Left ventricle myocardium superior (tissue), 1 donor: ENCODE measurements around the gene LMF1. TPM values are rescaled to one million over a fixed set of nuclear protein-coding genes. Genes with fewer than 3 reads are reported as not detected.
A peak's percentile ranks its signal among the peaks of the same experiment; 100 is the strongest.
"Not testable (repeated sequence)": the region's sequence is repeated elsewhere in the genome, so short reads cannot be mapped to it uniquely, and the experiment has no call there.

Source experiments
- ATAC-seq: fragments of 200-7000 bp; cut with Tn5 transposase; one replicate; pipeline ENCODE4 v1.9.1; 2020; ENCODE audit warnings: mild to moderate bottlenecking, moderate library complexity
- DNase-seq: peaks from one replicate; pipeline ENCODE4 v3.0.0-alpha.2; 2020
- intact Hi-C: fragments of 100-400 bp; cut with micrococcal nuclease; formaldehyde crosslinking; loops from one replicate; pipeline ENCODE4 v1.11.0; 2022
- total RNA-seq: library from RNA; stranded (reverse); fragmentation: NEBNext Ultra II Directional; extraction: Animal tissue kit (Norgen Biotek cat#: 25700); gene quantifications from one replicate; pipeline ENCODE4 v1.2.1, GENCODE V29; 2021
- donor health status: DM: no; HTN: yes; CAD: no; lungs with severe emphysema.

The LMF1 gene
- total RNA-seq, 1 donor from 2014 or later = 6.0 TPM

DNA sequence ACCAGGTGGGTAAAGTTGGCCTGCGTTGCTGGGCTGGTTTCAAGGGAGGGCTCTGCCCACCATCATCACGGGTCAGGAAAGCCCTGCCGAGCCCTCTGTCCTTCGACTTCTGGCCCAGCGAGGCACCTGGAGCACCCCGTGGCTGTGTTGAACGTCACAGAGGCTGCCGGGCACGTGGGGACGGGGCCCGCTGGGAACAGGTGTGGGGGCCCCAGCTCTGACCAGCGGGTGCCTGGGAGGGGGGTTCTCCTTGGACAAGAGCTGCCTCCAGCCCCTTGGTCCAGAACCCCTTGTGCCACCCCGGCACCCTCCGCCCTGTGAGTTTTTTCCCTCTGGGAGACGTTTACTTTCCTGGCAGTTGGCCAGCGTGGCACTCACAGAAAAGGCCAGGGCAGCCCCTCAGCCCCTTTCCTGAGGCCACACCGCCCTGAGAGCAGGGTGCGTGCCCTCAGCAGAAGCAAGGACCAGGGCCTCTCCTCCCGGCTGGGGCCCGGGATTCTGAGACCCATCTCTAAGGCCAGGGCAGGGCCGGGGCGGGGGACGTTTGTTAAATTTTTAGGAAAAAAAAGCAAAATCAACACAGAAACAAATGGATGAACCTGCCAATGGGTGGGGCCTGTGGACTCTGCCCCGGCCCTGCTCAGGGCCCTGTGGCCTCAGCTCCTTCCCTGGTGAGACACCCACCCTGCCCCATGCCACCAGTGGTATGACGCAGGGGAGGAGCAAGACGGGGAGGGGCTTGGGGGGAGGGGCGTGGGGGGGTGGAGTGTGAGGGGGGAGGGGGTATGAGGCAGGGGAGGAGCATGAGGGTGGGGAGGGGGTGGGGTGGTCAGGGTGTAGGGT lies 139.0 kb downstream of the LMF1 start:
- intact Hi-C loops = no loop called here
- no peak for DNase-seq
- no peak for ATAC-seq

DNA sequence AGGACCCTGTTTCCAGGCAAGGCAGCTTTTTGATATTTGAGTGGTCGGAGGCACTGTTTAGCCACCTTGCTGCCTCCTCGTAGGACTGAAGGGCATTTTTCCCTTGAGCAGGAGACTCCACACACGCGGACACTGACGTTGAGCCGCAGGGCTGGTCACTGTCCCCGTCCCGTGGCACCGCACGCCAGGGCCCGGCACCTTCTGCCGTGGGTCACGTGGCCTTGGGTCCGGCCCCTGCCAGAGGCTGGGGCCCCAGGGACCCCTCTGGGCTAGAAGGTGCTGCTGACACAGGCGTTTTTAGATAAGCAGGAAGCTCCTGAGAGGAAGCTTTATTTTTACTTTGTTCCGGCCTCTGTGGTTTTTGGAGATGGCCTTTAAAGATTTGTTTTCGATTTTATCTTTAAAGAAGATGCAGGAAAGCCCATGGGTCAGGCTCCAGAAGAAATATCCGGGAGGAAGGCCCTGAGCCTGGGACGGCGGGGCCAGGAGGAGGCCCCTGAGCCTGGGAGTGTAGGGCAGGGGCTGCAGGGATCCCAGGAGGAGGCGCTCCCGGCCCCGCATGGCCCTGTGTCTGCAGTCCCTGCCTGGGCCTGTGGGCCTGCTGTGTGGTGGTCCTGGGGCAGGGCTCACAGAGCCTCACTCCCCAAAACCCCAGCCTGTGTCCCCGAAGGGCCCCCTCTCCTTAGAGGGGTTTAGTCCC lies 139.8 kb downstream of the LMF1 start:
- no peak for ATAC-seq
- intact Hi-C loops = no loop called here
- DNase-seq = no peak

GRCh38 chr16:830107-830870 lies 140.5 kb downstream of the LMF1 start:
- no peak for DNase-seq
- ATAC-seq = no peak
- intact Hi-C loops = no loop called here

GRCh38 chr16:828891-829290 lies 141.9 kb downstream of the LMF1 start:
- ATAC-seq (no peak), DNase-seq (no peak)
- intact Hi-C loops = no loop called here

DNA sequence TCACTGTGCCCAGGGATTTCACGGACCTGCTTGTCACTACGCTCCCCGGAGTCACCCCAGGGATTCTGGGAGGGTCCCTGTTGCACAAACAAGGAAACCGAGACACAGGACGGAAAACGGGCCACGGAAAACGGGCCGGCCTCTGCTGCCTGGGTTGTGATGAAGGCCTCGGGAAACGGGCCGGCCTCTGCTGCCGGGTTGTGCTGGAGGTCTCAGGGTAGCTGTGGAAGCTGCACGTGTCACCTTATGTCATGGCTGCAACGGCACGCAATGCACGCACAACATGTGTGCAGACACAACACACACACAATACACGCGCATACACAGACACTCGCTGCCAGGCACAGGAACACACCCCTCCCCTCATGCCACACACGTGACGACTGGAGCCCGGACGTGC lies 143.3 kb downstream of the LMF1 start:
- no peak for ATAC-seq
- no peak for DNase-seq
- intact Hi-C loops = no loop called here

- DNase-seq (no peak), ATAC-seq (no peak)
- intact Hi-C loops = no loop called here
Measured at GRCh38 chr16:825341-826061, 145.3 kb downstream of the LMF1 start.

GRCh38 chr16:824601-825000 lies 146.2 kb downstream of the LMF1 start:
- intact Hi-C loops = no loop called here
- ATAC-seq (no peak), DNase-seq (no peak)

- DNase-seq (no peak), ATAC-seq (no peak)
Measured at GRCh38 chr16:824194-824593, 146.6 kb downstream of the LMF1 start.

DNA sequence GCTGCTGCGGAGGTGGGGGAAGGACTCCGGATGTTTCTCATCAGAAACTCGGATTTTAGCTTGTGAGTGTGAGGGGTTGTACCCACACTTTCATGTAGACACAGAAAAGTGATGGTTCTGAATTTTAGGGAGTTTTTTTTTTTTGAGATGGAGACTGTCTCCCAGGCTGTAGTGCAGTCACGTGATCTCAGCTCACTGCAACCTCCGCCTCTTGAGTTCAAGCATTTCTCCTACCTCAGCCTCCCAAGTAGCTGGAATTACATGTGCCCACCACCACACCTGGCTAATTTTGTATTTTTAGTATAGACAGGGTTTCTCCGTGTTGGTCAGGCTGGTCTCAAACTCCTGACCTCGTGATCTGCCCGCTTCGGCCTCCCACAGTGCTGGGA lies 147.9 kb downstream of the LMF1 start:
- ATAC-seq (no peak), DNase-seq (no peak)
- intact Hi-C loops = no loop called here

More at GRCh38 chr16:824194-824593, 146.6 kb downstream of the LMF1 start:
- intact Hi-C loops = no loop called here

- no peak for DNase-seq
- intact Hi-C loops = no loop called here
- ATAC-seq = no peak
Measured at GRCh38 chr16:822174-822908, 148.4 kb downstream of the LMF1 start.

- DNase-seq (no peak), ATAC-seq (no peak)
- intact Hi-C loops = no loop called here
Measured at GRCh38 chr16:821751-822150, 149.0 kb downstream of the LMF1 start.

DNA sequence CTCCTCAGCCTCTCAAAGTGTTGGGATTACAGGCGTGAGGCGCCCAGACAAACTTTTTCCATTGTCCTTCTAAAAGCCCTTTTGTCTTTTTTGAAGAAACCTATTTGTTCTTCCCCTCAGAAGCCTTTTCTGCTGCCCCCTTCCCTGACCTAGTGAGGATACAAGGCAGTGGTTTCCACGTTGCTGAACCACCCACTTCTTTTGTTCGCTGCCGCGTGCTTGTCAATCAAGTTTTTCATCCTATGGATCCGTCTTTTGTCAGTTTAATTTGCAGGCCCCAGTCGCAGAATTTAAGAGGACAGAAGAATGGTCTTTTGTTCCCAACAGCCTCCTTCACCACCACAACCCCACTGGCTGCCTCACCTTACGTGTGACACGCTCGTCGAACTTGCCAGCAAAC lies 150.0 kb downstream of the LMF1 start:
- no peak for DNase-seq
- intact Hi-C loops = no loop called here
- ATAC-seq = no peak

DNA sequence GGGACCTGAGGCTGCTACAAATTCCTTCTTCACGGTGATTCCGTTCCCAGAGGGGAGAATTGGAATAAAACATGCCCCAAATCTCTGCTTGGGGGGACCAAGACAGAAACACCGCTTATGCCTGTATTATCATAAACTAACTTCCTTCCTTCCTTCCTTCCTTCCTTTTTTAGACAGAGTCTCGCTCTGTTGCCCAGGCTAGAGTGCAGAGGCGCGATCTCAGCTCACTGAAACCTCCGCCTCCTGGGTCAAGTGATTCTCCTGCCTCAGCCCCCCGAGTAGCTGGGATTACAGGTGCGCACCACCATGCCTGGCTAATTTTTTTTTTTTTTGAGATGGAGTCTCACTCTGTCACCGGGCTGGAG lies 150.8 kb downstream of the LMF1 start:
- DNase-seq, intact Hi-C loops, ATAC-seq: not testable (repeated sequence)

GRCh38 chr16:819336-820043 lies 151.3 kb downstream of the LMF1 start:
- intact Hi-C loops = no loop called here
- ATAC-seq = no peak
- DNase-seq = no peak

GRCh38 chr16:818592-818991 lies 152.2 kb downstream of the LMF1 start:
- DNase-seq (no peak), ATAC-seq (no peak)
- intact Hi-C loops = no loop called here

DNA sequence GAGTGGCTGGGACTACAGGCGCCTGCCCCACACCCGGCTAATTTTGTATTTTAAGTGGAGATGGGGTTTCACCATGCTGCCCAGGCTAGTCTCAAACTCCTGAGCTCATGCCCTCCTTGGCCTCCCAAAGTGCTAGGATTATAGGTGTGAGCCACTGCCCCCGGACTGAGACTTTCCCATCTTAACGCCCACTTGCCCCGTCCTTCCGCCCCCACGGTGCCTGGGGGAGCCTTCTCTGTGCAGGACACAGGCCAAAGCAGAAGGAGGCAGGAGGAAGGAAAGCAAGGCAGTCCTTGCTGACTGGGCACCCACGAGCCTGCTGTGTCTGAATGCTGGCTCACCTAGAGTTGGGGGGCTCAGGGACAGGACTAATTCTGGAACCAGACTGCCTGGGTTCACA lies 152.7 kb downstream of the LMF1 start:
- intact Hi-C loops = no loop called here
- no peak for DNase-seq
- no peak for ATAC-seq

DNA sequence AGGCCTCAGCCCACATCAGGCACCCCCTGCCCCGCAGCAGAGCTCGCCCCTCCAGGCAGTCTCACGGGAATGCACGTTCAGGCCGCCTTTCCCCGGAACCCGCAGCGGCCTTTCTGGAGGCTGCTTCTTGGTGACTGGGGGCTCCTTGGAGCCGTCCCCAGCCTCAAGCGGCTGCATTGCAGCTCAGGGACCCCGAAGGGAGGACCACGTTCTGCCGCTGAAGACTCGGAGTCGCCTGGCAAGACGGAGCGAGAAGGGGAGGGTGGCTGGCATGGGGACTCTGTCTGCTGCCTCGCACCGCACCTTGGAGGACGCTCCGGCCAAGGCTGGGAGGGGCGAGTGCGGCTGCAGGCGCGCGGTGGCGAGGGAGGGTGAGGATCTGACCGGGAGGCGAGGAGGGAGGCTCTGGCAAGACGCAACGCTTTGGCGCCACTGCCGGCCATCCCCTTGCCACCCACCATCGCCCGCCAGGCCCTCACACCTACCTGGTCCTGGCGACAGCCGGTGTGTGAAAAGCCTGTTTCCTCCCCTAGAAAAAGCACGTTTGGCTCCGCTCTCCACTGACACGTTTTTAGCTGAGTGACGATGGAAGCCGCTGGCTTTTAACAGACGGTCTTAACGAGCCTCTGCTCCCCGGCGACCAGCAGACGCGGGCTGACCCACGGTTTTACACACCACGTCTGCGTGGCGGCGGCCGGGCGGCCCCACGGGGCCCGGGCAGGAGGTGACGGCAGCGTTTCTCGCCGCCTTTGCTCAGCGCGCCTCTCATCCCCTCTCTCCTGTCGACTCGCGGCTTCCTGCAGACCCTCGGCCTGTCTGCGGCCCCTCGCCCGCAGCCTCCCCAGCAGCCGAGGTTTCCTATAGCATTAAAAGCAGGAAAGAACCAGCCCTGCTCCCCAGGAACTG lies 153.5 kb downstream of the LMF1 start:
- DNase-seq (peak; percentile 29), ATAC-seq (no peak)
- intact Hi-C loops = no loop called here
